AG04449 (cell line): ENCODE measurements around the gene NKD2.

ENCODE experiments used
- CTCF ChIA-PET: fragments of 350-600 bp; formaldehyde crosslinking; extraction: SDS; loops from one replicate; lab custom pipeline; 2021; ENCODE audit warnings: antibody characterized with exemption; lab: Yijun Ruan, JAX
- POLR2A ChIA-PET: fragments of 400-600, 350-600 bp; formaldehyde crosslinking; extraction: SDS; loops from one replicate; lab custom pipeline; 2020; ENCODE audit warnings: antibody characterized with exemption, inconsistent platforms; lab: Yijun Ruan, JAX
- DNase-seq: peaks from one replicate; pipeline ENCODE4 v3.0.0-alpha.2; 2010; ENCODE audit warnings: low read depth, low spot score
- H3K4me3 ChIP-seq: 2 replicates; pipeline ENCODE4 v1.5.1; 2011; ENCODE audit warnings: low read depth, mild to moderate bottlenecking, control low read depth, low read length
- CTCF ChIP-seq: IDR thresholded peaks from one replicate; pipeline ENCODE4 v1.5.1; 2011; ENCODE audit warnings: mild to moderate bottlenecking, moderate library complexity, low read length, control low read depth, inconsistent platforms; ENCODE audit not compliant: insufficient read depth; ENCODE audit errors: missing control alignments

NKD2 gene

GRCh38 chr5:1042626-1043025, 34.0 kb downstream of the NKD2 start:
- POLR2A ChIA-PET: no interaction called here
- CTCF ChIA-PET: no interaction called here
- no peak overlapping the region for H3K4me3 ChIP-seq
- DNase-seq: no peak
- no peak for TF ChIP-seq CTCF

GRCh38 chr5:1043327-1043726, 34.7 kb downstream of the NKD2 start:
- DNase-seq: no peak
- ChIA-PET POLR2A (no interaction called here), CTCF (no interaction called here)
- no peak overlapping the region for H3K4me3 ChIP-seq
- no peak for TF ChIP-seq CTCF

- DNase-seq: no peak
- POLR2A ChIA-PET: no interaction called here
- TF ChIP-seq CTCF: no peak
- CTCF ChIA-PET: no interaction called here
- no peak overlapping the region for H3K4me3 ChIP-seq
Observed at GRCh38 chr5:1044117-1044516, 35.5 kb downstream of the NKD2 start.

- H3K4me3 ChIP-seq: no peak overlapping the region
- no peak for DNase-seq
- ChIA-PET POLR2A (no interaction called here), CTCF (no interaction called here)
- no peak for TF ChIP-seq CTCF
Observed at GRCh38 chr5:1045960-1046560, 37.5 kb downstream of the NKD2 start.

GRCh38 chr5:1047332-1047965, 38.8 kb downstream of the NKD2 start:
- CTCF ChIA-PET: no interaction called here
- DNase-seq: no peak
- TF ChIP-seq CTCF: no peak
- no peak overlapping the region for H3K4me3 ChIP-seq
- POLR2A ChIA-PET: no interaction called here

- H3K4me3 ChIP-seq: no peak overlapping the region
- ChIA-PET CTCF (no interaction called here), POLR2A (no interaction called here)
- no peak for DNase-seq
- TF ChIP-seq CTCF: no peak
Observed at GRCh38 chr5:1048162-1048721, 39.6 kb downstream of the NKD2 start.
